ENCODE data around the gene GALC.

Gene GALC

GRCh38 chr14:87960013-87960787 is 32.8 kb downstream of the GALC start:
- DNase-seq (ENCODE audit: low read depth, low spot score): no peak

- DNase-seq (ENCODE audit: low read depth, low spot score): no peak
Measured at GRCh38 chr14:87955501-87955900, 37.5 kb downstream of the GALC start.

GRCh38 chr14:87952307-87953094 is 40.5 kb downstream of the GALC start:
- DNase-seq (ENCODE audit: low read depth, low spot score): no peak

- peak; percentile 62 for DNase-seq (ENCODE audit: low read depth, low spot score)
Measured at GRCh38 chr14:87944987-87945604, 47.9 kb downstream of the GALC start.

GRCh38 chr14:87940894-87941293 is 52.1 kb downstream of the GALC start:
- DNase-seq (ENCODE audit: low read depth, low spot score): no peak

- DNase-seq (ENCODE audit: low read depth, low spot score): no peak
Measured at GRCh38 chr14:87940382-87940781, 52.6 kb downstream of the GALC start.

- no peak for DNase-seq (ENCODE audit: low read depth, low spot score)
Measured at GRCh38 chr14:87935886-87936285, 57.1 kb downstream of the GALC start.

- no peak for DNase-seq (ENCODE audit: low read depth, low spot score)
Measured at GRCh38 chr14:87935081-87935828, 57.7 kb downstream of the GALC start.

GRCh38 chr14:87934185-87934584 is 58.8 kb downstream of the GALC start:
- DNase-seq (ENCODE audit: low read depth, low spot score): no peak

- DNase-seq (ENCODE audit: low read depth, low spot score): no peak
Measured at GRCh38 chr14:87916886-87917275, 76.1 kb downstream of the GALC start.

GRCh38 chr14:87916103-87916885 is 76.7 kb downstream of the GALC start:
- DNase-seq (ENCODE audit: low read depth, low spot score): no peak

- no peak for DNase-seq (ENCODE audit: low read depth, low spot score)
Measured at GRCh38 chr14:87908550-87908949, 84.4 kb downstream of the GALC start.

GRCh38 chr14:87901652-87902051 is 91.3 kb downstream of the GALC start:
- DNase-seq (ENCODE audit: low read depth, low spot score): no peak

GRCh38 chr14:87901236-87901635 is 91.7 kb downstream of the GALC start:
- peak; percentile 4 for DNase-seq (ENCODE audit: low read depth, low spot score)

- DNase-seq (ENCODE audit: low read depth, low spot score): no peak
Measured at GRCh38 chr14:87899228-87899627, 93.8 kb downstream of the GALC start.

GRCh38 chr14:87898301-87898700 is 94.7 kb downstream of the GALC start:
- no peak for DNase-seq (ENCODE audit: low read depth, low spot score)

GRCh38 chr14:87896393-87897380 is 96.3 kb downstream of the GALC start:
- peak; percentile 74 for DNase-seq (ENCODE audit: low read depth, low spot score)

- no peak for DNase-seq (ENCODE audit: low read depth, low spot score)
Measured at GRCh38 chr14:87894920-87895319, 98.1 kb downstream of the GALC start.

- DNase-seq (ENCODE audit: low read depth, low spot score): no peak
Measured at GRCh38 chr14:87892763-87893162, 100.2 kb downstream of the GALC start.

Data from astrocyte of the hippocampus (primary cell).